ENCODE measurements around the gene CENPM.

Gene CENPM

DNA sequence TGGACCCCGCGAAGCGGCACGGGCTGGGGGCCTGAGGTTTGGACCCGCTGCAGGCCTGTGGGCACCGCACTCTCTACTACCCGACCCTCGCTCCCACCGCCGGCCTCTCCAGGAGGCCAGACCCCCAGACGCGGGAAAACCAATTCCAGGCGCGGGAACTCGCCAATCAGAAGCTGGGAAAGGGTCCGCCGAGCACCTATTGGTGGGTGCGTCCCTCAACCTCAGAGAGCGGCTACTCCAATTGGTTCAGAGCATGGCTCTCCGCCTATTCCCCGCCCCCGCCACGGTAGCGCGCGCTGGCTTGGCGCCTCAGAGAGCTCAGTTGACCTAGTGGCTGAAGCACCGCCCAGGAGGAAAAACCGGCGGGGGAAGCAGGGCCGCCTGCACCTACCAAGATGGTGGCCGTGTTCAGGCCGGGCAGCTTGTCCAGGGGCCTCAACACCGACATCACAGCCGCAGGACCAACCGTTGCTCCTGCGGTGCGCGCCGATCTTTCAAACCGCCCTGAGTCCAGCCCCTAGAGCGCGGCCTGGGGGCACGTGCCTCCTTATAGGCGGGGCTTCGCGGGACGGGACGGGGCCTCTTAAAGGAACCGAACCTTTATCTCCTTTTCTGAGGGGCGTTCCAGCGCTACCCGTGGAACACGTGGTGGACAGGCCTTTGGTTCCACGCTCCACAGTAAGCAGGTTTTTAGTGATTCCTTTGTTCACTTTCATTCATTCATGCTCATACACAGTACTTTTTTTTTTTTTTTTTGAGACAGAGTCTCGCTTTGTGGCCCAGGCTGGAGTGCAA, at the start of gene CENPM:
TSS of gene CENPM (minus strand) at position 524 of the 795 bp plus-strand sequence. CDS start at position 448, 76 bp downstream.
- Mint-ChIP-seq H3K9me3 (no peaks in the 10 kb centered on the region), H3K4me1 (peaks cover 65% of the 10 kb centered on the region), H3K4me3 (peak within 1 kb of the TSS; percentile 80 to 95), H3K27ac (peak within 1 kb of the TSS; percentile 92 to 94), H3K27me3 (no peaks in the 10 kb centered on the region)
- ATAC-seq = peak; percentile 98
- DNase-seq = peak; percentile 93 to 95

- peaks cover 18% of the 10 kb centered on the region for H3K27me3 Mint-ChIP-seq
- H3K4me1 Mint-ChIP-seq = peaks cover 19% of the 10 kb centered on the region
- peak overlapping the region in 1 of 2 donors; percentile 10 for H3K27ac Mint-ChIP-seq
- ATAC-seq = no peak
- peaks cover 9 to 15% of the 10 kb centered on the region in 2 donors for H3K9me3 Mint-ChIP-seq
- no peak overlapping the region for H3K4me3 Mint-ChIP-seq
- DNase-seq = no peak
Measured at GRCh38 chr22:41995211-41995610, 48.3 kb upstream of the CENPM start.

DNA sequence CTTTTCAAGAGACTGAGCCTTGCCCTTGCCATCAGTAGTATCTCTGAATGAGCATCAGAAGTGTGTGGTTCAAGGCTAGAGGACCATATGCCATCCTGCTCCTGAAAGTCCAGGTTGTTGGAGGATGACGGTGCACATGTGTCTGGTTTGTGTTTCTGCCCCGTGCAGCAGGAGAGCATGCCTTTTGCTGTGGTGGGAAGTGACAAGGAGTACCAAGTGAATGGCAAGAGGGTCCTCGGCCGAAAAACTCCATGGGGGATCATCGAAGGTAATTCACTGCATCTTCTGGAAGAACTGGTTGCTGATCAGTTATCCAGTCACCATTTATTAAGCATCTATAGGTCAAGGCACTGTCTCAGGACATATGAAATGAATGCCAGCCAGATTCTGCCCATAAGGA, 45.5 kb upstream of the CENPM start:
- no peak for ATAC-seq
- Mint-ChIP-seq H3K4me3 (no peak overlapping the region), H3K9me3 (no peaks in the 10 kb centered on the region), H3K27me3 (peaks cover 25% of the 10 kb centered on the region), H3K4me1 (no peaks in the 10 kb centered on the region), H3K27ac (no peak overlapping the region)
- DNase-seq = no peak

DNA sequence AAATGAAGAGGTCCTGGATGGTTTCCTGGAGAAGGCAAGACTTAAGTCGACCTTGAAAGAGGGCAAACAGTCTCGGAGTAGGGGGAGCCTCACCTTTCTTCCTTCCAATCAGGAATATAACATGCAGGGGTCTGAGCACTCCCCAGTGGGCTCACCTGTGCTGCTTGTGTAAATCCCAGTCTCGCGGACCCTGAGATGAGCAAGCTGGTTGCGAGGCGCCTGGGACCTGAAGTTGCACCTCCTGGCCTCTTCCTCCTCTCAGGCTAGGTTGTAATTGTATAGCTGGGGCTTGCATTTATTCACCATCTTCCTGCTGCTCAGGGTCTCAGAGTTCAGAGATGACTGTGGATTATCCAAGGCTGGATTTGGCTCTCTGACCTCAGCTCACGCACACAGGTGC, 44.2 kb upstream of the CENPM start:
- Mint-ChIP-seq H3K4me1 (no peaks in the 10 kb centered on the region), H3K4me3 (no peak overlapping the region), H3K27me3 (peaks cover 16% of the 10 kb centered on the region), H3K27ac (peak overlapping the region in 1 of 2 donors; percentile 58), H3K9me3 (no peaks in the 10 kb centered on the region)
- ATAC-seq = no peak
- DNase-seq = no peak

DNA sequence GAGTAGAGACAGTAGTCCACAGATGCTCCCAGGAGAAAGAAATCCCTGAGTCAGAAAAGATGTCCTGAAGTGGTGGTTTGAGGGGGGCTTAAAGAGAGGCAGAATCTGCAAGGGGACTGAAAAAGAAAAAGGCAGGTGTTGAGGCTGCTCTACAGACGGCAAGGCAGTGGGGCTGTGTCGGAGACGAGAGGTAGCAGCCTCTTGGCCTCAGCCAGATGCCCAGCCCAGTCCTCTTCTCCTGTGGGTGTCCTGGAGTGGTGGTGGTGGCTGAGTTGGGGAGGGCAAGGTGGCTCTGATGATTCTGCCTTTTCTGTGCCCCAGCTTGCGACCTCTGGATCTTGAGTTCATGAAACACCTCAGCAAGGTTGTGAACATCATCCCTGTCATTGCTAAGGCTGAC, 42.3 kb upstream of the CENPM start:
- Mint-ChIP-seq H3K9me3 (no peaks in the 10 kb centered on the region), H3K27me3 (peaks cover 11% of the 10 kb centered on the region), H3K27ac (no peak overlapping the region), H3K4me1 (no peaks in the 10 kb centered on the region), H3K4me3 (no peak overlapping the region)
- DNase-seq (no peak), ATAC-seq (no peak)

- DNase-seq = no peak
- Mint-ChIP-seq H3K27ac (no peak overlapping the region), H3K4me3 (no peak overlapping the region), H3K4me1 (no peaks in the 10 kb centered on the region), H3K9me3 (no peaks in the 10 kb centered on the region), H3K27me3 (peaks cover 11% of the 10 kb centered on the region)
- no peak for ATAC-seq
Measured at GRCh38 chr22:41987276-41987675, 40.3 kb upstream of the CENPM start.

GRCh38 chr22:41983513-41984405, 36.8 kb upstream of the CENPM start:
- ATAC-seq (no peak), DNase-seq (no peak)
- H3K9me3 Mint-ChIP-seq = no peaks in the 10 kb centered on the region
- peaks cover 20% of the 10 kb centered on the region for H3K27me3 Mint-ChIP-seq
- H3K4me1 Mint-ChIP-seq = no peaks in the 10 kb centered on the region
- no peak overlapping the region for H3K27ac Mint-ChIP-seq
- no peak overlapping the region for H3K4me3 Mint-ChIP-seq

GRCh38 chr22:41982865-41983264, 35.9 kb upstream of the CENPM start:
- DNase-seq (no peak), ATAC-seq (no peak)
- no peak overlapping the region for H3K27ac Mint-ChIP-seq
- H3K4me3 Mint-ChIP-seq = no peak overlapping the region
- H3K27me3 Mint-ChIP-seq = peaks cover 25% of the 10 kb centered on the region
- no peaks in the 10 kb centered on the region for H3K9me3 Mint-ChIP-seq
- no peaks in the 10 kb centered on the region for H3K4me1 Mint-ChIP-seq

- H3K27me3 Mint-ChIP-seq = peaks cover 47% of the 10 kb centered on the region
Measured at GRCh38 chr22:41979423-41980250, 32.7 kb upstream of the CENPM start.

GRCh38 chr22:41978732-41979131, 31.8 kb upstream of the CENPM start:
- Mint-ChIP-seq H3K27ac (no peak overlapping the region), H3K4me3 (no peak overlapping the region), H3K4me1 (peaks cover 7% of the 10 kb centered on the region), H3K27me3 (peaks cover 55% of the 10 kb centered on the region), H3K9me3 (no peaks in the 10 kb centered on the region)
- DNase-seq = no peak
- no peak for ATAC-seq

More at GRCh38 chr22:41979423-41980250, 32.7 kb upstream of the CENPM start:
- H3K4me3 Mint-ChIP-seq = no peak overlapping the region
- no peak overlapping the region for H3K27ac Mint-ChIP-seq
- ATAC-seq = no peak
- H3K9me3 Mint-ChIP-seq = no peaks in the 10 kb centered on the region
- H3K4me1 Mint-ChIP-seq = peaks cover 7% of the 10 kb centered on the region
- no peak for DNase-seq

- no peaks in the 10 kb centered on the region for H3K9me3 Mint-ChIP-seq
- ATAC-seq = peak; percentile 43
- peaks cover 67% of the 10 kb centered on the region for H3K27me3 Mint-ChIP-seq
- H3K27ac Mint-ChIP-seq = no peak overlapping the region
- H3K4me1 Mint-ChIP-seq = peaks cover 7% of the 10 kb centered on the region
- DNase-seq = no peak
- peak overlapping the region; percentile 4 to 38 for H3K4me3 Mint-ChIP-seq
Measured at GRCh38 chr22:41976961-41977566, 30.1 kb upstream of the CENPM start.

DNA sequence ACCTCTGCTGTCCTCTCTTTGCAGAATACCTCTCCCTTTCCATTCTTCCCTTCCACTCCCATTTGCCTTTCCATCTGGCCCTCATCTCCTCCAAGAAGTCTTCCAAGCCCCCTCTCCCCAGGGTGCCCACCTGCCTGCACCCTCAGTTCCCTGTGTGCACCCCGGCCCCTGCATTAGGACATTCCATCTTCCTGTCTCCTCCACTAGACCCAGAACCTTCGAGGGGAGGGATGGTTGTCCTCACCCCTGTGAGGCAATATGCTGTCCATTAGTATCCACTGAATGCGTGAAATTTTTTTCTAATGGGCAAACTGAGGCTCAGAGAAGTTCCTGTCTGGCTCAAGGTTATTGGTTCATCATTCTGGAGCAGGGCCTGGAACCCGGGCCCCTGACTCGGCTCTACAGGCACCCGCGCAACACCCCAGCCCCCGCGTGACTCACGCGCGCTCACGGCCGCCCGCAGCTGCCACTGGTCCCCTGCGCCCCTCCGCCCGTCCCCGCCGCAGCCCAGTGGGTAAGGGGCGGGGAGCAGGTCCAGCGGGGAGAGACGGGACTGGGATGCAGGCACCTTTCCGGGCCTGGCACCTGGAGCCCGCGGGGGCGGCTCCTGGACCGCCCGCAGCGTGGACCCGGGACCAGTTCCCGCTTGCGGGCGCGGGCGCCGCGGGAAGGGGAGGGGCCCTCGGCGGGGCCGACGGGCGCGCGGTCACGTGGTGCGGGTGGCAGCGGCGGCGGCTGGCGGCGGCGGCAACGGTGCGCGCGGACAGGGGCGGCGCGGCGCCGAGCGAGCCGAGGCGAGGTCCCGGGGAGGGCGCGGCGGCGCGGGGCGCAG, 29.3 kb upstream of the CENPM start:
- Mint-ChIP-seq H3K27ac (peak overlapping the region in 1 of 2 donors; percentile 31), H3K4me3 (peak overlapping the region; percentile 43 to 59), H3K4me1 (peaks cover 7% of the 10 kb centered on the region), H3K27me3 (peaks cover 75% of the 10 kb centered on the region), H3K9me3 (no peaks in the 10 kb centered on the region)
- peak; percentile 73 for ATAC-seq
- DNase-seq = peak in 1 of 2 donors; percentile 29

- H3K4me3 Mint-ChIP-seq = peak overlapping the region; percentile 43 to 59
- no peaks in the 10 kb centered on the region for H3K9me3 Mint-ChIP-seq
- no peak for DNase-seq
- no peak for ATAC-seq
- H3K4me1 Mint-ChIP-seq = peaks cover 7% of the 10 kb centered on the region
- peak overlapping the region in 1 of 2 donors; percentile 31 for H3K27ac Mint-ChIP-seq
- peaks cover 82% of the 10 kb centered on the region for H3K27me3 Mint-ChIP-seq
Measured at GRCh38 chr22:41975299-41976069, 28.5 kb upstream of the CENPM start.
